Mucosa of stomach (tissue), 1 donor: ENCODE results near the gene C1orf122.
"Not testable (repeated sequence)": the region's sequence is repeated elsewhere in the genome, so short reads cannot be mapped to it uniquely, and the experiment has no call there.

Experiments used
- H3K27me3 ChIP-seq: one replicate; pipeline ENCODE4 v1.7.0; 2013; ENCODE audit warnings: mild to moderate bottlenecking, low read length; ENCODE audit not compliant: control insufficient read depth, insufficient read depth
- H3K36me3 ChIP-seq: one replicate; pipeline ENCODE4 v1.7.0; 2013; ENCODE audit warnings: low read length; ENCODE audit not compliant: control insufficient read depth, insufficient read depth
- H3K4me1 ChIP-seq: one replicate; pipeline ENCODE4 v1.7.0; 2013; ENCODE audit warnings: mild to moderate bottlenecking, low read length; ENCODE audit not compliant: control insufficient read depth, insufficient read depth
- H3K4me3 ChIP-seq: one replicate; pipeline ENCODE4 v1.7.0; 2013; ENCODE audit warnings: low read length
- H3K9ac ChIP-seq: one replicate; pipeline ENCODE4 v1.7.0; 2013; ENCODE audit warnings: mild to moderate bottlenecking, low read length, moderate library complexity
- H3K9me3 ChIP-seq: one replicate; pipeline ENCODE4 v1.7.0; 2013; ENCODE audit warnings: mild to moderate bottlenecking, low read length, moderate library complexity; ENCODE audit not compliant: control insufficient read depth
- donor health status: Pancreatic carcinoma.

The C1orf122 gene

DNA sequence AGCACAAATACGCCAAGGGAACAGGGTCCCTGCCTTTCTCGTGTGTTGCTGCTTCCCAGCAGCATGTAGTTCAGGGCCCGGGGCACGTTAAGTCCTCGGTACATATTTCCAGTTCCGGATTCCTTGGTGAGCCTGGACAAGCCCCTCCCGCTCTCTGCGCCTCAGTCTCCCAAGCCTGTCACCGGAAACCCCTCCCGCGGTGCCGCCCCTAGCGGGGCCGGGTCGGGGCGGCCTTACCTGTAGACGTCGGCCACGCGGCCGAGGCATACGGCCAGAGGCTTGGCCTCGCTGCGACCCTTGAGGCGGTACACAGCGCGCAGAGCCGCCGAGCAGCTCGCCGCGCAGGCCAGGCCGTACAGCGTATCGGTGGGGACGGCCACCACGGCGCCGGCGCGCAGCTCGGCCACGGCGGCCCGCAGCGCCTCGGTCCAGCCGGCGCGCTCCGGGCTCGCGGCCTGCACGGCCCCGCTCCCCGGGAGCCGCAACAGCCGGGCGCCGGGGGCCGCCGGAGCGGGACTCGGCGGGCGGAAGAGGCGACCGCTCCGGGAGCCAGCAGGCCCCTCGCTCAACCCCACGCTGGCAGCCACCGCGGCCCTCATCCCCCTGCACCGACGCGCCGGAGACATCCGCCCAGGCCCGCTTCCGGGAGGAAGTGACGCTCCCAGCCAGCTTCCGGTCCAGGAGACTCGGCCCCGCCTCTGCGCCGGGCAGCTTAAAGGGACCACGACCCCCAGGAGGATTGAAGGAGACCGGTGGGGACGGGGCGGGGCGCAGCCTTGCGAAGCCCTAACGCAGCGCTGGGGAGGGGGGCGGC is at the start of gene C1orf122, which contains the start of gene YRDC:
TSS of gene C1orf122 (plus strand) at position 236 of the 814 bp plus-strand sequence. CDS start 615 bp downstream, outside the sequence.
TSS of gene YRDC (minus strand) at position 654 of the 814 bp plus-strand sequence. CDS start at position 626, 28 bp downstream.
- Histone ChIP-seq H3K4me3 (peak within 1 kb of the TSS; percentile 80), H3K36me3 (peaks cover 18% of the 10 kb centered on the region), H3K9ac (peak within 1 kb of the TSS; percentile 72), H3K27me3 (no peaks in the 10 kb centered on the region), H3K4me1 (peaks cover 7% of the 10 kb centered on the region), H3K9me3 (no peaks in the 10 kb centered on the region)

DNA sequence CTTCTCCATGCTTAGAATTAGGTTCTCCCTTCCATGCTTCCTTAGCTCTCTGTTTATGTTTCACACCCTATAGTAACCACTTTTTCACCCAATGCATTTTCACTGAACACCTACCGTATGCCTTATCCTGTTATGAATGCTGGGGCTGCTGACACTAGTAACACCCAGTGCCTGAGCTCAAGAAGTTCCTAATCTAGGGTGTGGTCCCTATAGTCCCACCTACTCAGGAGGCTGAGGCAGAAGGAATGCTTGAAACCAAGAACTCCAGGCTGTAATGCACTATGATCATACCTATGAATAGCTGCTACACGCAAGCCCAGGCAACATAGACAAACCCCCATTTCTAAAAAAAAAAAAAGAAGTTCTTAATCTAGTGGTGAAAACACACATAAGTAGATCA is 48.1 kb upstream of the C1orf122 start:
- Histone ChIP-seq H3K9ac (no peak overlapping the region), H3K9me3 (no peaks in the 10 kb centered on the region), H3K27me3 (peaks cover 51% of the 10 kb centered on the region), H3K4me3 (no peak overlapping the region), H3K36me3 (no peaks in the 10 kb centered on the region), H3K4me1 (no peaks in the 10 kb centered on the region)

DNA sequence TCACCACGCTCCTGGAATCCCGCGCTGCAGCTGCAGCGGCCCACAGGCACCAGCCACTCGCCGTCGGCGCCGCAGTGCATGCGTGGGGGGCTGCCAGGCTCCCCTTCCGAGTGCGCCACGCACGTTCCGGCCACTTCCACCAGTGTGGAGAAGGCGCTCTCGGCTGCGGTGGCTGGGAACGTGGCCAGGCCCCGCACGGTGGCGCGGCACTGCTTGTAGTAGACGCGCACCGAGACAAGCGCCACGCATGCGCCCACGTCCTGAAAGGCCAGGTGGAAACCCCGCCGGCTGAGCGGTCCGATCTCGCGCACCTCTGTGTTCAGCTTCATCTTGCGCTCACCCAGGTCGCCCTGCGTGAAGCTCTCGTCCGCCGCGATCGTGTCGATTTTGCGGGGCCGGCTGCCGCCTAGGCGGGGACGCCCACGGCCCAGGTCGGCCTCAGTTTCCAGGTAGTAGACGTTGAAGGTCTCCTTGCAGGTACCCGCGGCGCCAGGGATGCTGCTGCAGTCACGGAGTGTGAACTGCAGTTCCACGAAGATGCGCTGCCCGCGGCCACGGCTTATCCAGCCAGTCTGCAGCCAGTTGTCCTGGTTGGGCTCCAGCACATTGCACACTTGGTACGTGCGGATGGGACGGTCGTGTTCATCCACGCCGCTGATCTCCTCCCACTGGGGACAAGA is 46.0 kb upstream of the C1orf122 start:
- Histone ChIP-seq H3K9ac (no peak overlapping the region), H3K27me3 (peaks cover 58% of the 10 kb centered on the region), H3K4me1 (peaks cover 6% of the 10 kb centered on the region), H3K4me3 (no peak overlapping the region), H3K9me3 (no peaks in the 10 kb centered on the region), H3K36me3 (no peaks in the 10 kb centered on the region)

DNA sequence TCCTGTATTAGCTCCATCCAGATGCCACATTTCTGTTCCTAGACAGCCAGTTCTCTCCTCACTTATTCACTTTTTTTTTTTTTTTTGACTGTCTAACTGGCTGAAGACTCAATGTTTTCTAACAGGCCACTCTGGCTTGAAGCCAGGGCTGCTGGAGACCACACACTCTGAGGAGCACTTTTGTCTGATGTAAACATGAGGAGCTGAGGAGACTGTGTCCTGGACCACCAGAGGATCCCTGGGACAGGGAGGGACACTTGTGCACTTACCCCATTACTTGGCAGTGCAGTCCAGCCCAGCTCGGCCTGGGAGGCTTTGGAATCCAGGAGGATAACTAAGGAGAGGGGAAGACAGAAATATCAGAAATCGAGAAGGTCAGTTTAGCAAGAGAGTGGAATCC is 45.1 kb upstream of the C1orf122 start:
- Histone ChIP-seq H3K9ac (no peak overlapping the region), H3K27me3 (peaks cover 65% of the 10 kb centered on the region), H3K9me3 (no peaks in the 10 kb centered on the region), H3K4me1 (peaks cover 6% of the 10 kb centered on the region), H3K36me3 (no peaks in the 10 kb centered on the region), H3K4me3 (no peak overlapping the region)

DNA sequence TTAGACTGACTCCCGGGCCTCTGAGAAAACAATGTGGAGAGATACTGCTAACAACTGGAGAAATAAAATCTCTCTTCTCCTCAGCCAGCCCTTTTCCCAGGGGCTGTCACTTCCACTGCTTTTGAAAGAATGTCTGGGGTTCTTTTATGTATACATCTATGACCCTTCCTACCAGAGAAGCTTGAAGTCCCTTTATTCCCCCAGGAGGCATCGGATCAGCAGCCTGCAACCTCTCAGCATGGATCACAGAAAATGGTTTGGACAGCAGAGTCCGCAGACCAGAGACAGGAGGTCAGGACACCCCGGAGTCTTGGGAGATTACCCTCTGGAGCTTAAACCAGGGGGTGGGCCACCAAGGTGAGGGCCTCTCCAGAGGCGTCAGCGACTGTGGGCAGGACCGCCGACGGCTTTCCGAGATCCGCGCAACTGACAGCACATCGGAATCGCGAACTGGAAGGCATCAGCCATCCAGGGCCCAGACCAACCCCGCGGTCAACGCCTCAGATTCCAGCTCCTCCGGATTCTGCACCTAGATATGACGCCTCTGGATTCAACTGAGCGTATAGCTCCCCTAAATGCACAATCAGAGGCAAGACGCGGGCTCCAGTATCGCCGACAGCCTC is 43.7 kb upstream of the C1orf122 start:
- Histone ChIP-seq H3K9ac (no peak overlapping the region), H3K4me3 (no peak overlapping the region), H3K9me3 (no peaks in the 10 kb centered on the region), H3K4me1 (peaks cover 6% of the 10 kb centered on the region), H3K36me3 (no peaks in the 10 kb centered on the region), H3K27me3 (peaks cover 69% of the 10 kb centered on the region)

DNA sequence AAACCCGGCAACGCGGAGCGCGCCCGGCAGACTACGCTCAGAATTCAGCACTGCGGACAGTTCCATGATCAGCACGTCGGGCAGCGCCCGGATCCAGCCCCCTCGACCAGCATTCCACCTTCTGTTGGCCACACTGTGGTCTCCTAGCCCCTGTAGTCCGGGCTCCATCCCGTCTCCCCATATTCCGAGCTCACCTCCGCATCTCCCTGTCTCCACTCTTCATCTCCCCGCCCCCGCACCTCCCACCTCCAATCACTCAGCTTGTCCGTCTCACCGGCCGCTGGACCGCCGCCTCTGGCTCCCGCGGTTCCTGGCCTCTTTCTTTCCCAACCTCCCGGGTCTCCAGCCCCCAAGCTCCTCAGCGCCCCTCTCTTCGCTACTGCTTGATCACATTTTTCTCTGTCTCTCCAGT is 43.2 kb upstream of the C1orf122 start:
- H3K9ac ChIP-seq: no peak overlapping the region
- no peaks in the 10 kb centered on the region for H3K36me3 ChIP-seq
- H3K4me3 ChIP-seq: no peak overlapping the region
- peaks cover 66% of the 10 kb centered on the region for H3K27me3 ChIP-seq
- peaks cover 6% of the 10 kb centered on the region for H3K4me1 ChIP-seq
- no peaks in the 10 kb centered on the region for H3K9me3 ChIP-seq

DNA sequence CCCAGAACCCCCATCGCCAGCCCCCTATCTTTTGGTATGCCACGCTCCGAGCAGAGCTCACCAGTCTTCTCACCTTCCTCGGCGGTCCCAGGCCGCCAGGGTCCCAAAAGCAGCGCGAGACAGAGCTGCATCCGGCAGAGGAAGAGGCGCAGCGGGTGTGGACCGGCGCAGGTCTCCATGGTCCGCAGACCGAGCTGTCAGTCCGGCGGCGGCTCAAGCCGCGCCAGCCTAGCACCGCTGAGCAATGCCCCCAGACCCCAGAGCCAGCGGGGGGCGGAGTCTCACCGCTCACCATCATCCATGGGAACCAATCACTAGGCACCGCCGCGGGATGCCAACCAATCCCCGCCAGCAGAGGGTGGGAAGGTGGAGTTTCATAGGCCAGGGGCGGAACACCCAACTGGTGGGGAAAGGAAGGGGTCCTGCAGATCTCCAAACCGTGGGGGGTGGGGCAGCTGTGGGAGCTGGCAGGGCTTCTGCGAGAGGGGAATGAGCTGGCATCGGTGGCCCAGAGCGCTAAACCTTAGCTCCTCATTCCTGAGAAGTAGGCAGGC is 42.6 kb upstream of the C1orf122 start, which contains the start of gene EPHA10:
TSS of gene EPHA10 (minus strand) at position 233 of the 554 bp plus-strand sequence. CDS start at position 179, 54 bp downstream.
- Histone ChIP-seq H3K9ac (no peak within 1 kb of the TSS), H3K4me3 (peak within 1 kb of the TSS; percentile 14), H3K27me3 (peaks cover 63% of the 10 kb centered on the region), H3K4me1 (peaks cover 6% of the 10 kb centered on the region), H3K9me3 (no peaks in the 10 kb centered on the region), H3K36me3 (no peaks in the 10 kb centered on the region)

DNA sequence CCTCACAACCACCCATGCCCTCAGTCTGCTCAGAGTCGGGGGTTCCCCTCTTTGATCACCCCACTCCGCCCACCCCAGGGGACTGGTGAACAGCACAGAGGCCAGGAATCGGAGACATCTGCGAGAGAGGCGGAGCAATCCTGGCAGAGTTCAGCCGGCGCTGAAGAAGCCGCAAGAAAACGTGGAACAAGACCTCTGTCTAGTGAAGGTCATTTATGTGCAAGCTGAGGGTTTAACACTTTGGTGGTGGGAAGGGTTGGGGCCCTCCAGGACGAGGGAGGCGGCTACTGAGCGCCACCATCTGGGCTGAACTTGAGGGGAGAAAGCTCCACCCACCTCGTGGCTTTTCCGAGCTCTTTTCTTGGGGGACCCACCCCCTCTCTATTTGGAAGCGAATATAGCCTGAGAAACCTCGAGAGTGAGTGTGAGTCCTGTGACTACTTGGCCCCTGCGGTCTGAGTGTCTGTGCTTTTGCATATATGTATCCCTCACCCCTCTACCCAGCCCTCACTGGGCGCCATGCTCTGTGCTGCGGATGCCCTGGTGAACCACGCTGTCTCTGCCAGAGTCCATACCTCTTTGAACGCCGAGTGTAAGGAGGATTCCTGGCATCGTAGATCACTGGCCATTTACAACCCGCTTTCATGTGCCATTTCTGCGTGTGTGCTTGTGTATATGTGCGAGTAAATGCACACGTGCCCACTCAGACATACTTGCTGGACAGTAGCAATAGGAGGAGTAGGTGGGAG is 41.5 kb upstream of the C1orf122 start:
- H3K4me3 ChIP-seq: peak overlapping the region; percentile 14
- H3K9me3 ChIP-seq: no peaks in the 10 kb centered on the region
- H3K27me3 ChIP-seq: peaks cover 60% of the 10 kb centered on the region
- H3K4me1 ChIP-seq: peaks cover 6% of the 10 kb centered on the region
- H3K36me3 ChIP-seq: no peaks in the 10 kb centered on the region
- no peak overlapping the region for H3K9ac ChIP-seq

DNA sequence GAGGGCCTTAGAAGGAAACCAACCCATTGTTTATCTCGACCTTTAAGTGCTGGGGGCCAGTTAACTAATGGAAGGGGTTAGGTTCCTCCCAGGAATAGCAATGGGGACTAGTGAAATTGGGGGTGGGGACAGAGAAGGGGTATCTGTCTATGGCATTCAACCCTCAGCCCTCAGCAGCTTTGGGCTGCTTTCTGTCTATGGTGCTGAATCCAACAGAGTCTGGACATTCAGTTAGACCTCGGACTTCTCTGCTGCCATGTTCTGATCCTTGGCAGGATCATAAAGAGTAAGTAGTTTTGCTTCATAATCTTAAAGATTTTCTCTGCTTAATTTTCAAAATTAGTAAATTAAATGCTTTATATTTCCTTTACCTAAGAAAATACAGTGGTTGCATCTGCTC is 40.1 kb upstream of the C1orf122 start:
- Histone ChIP-seq H3K27me3 (peaks cover 53% of the 10 kb centered on the region), H3K9ac (no peak overlapping the region), H3K9me3 (no peaks in the 10 kb centered on the region), H3K36me3 (no peaks in the 10 kb centered on the region), H3K4me1 (peaks cover 6% of the 10 kb centered on the region), H3K4me3 (no peak overlapping the region)

DNA sequence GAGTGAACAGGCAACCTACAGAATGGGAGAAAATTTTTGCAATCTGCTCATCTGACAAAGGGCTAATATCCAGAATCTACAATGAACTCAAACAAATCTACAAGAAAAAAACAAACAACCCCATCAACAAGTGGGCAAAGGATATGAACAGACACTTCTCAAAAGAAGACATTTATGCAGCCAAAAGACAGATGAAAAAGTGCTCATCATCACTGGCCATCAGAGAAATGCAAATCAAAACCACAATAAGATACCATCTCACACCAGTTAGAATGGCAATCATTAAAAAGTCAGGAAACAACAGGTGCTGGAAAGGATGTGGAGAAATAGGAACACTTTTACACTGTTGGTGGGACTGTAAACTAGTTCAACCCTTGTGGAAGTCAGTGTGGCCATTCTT is 36.1 kb upstream of the C1orf122 start:
- H3K4me1 ChIP-seq, H3K36me3 ChIP-seq, H3K9ac ChIP-seq, H3K9me3 ChIP-seq, H3K4me3 ChIP-seq: not testable (repeated sequence)
- peaks cover 13% of the 10 kb centered on the region for H3K27me3 ChIP-seq

DNA sequence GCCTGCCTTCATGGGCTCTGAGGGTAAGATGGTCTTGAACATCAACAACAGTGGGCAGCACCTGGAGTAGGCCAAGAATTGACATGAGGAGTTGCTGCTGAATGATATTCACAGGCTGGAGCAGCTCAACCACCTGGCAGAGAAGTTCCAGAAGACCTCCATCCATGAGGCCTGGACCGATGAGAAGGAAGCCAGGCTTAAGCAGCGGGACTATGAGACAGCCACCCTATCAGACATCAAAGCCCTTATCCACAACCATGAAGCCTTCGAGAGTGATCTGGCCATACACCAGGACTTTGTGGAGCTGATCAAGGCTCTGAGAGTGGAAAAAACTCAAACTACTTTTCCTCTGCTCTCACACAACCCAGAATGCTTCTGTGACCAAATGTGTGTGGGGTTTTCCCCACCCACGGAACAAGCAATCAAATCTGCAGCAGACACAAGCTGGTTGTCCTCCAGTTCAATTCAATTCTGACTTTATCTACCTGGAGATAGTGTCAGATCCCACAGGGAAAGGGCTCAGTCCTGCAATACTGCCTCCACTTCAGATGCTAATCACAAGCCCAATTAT is 30.6 kb upstream of the C1orf122 start:
- Histone ChIP-seq H3K36me3 (no peaks in the 10 kb centered on the region), H3K4me3 (no peak overlapping the region), H3K4me1 (peaks cover 5% of the 10 kb centered on the region), H3K9ac (no peak overlapping the region), H3K27me3 (no peaks in the 10 kb centered on the region), H3K9me3 (no peaks in the 10 kb centered on the region)
